ENCODE results near the gene FMOD.

Gene FMOD

DNA sequence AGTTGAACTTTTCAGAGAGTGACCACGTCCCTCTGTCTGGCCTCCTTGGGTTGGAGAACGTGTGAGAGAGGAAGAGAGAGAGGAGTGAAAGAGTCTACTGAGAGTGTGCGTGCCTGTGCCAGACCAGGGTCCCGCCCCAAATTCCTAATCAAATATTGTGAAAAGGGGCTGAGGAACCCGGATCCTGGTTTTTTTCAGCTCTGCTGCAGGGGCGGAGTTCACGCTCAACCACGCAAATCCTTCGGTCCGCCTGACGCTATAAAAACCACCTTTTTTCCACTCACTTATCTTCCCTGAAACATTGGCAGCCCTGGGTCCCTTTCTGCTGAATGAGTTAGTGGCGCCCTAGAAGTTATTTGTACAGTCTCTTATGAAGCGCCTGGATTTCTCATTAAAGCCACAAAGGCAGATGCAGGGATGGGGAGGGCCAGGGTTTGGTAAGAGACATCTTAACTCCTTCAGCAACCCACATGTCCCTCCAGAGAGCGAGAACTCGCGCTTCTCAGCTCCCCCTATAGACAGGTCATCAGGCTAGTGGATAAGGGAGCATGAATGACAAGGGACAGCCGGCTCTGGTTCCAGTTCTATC lies at the start of gene FMOD:
FMOD (minus strand) TSS at position 86 of the 589 bp plus-strand sequence. CDS start 2,852 bp downstream, outside the sequence.
- peak; percentile 59 for DNase-seq

DNA sequence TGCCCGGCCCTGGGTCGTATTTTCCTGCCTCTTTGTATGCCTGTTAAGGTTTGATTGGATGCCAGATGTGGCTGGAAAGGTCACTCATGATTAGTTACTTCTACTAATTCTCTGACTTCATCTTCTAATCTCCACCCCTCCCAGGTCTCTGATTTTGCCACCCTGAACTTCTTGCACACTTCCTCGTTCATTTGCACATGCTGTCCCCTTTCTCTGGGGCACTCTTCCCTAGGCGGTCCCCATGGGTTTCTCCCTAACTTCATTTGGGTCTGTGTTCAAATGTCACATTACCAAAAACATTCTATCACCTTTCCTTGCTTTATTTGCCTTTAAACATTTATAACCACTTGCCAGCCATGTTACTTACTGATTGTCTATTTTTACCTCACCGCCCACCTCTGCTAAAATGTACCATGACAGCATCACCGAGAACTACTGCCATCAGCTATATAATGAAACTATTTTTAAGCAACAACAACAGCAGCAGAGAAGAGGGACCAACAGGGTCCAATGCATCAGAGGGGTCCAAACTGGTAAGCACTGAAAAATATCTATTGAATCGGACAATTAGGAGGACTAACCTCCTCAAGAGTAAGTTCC lies 45.8 kb upstream of the FMOD start:
- DNase-seq = no peak

DNA sequence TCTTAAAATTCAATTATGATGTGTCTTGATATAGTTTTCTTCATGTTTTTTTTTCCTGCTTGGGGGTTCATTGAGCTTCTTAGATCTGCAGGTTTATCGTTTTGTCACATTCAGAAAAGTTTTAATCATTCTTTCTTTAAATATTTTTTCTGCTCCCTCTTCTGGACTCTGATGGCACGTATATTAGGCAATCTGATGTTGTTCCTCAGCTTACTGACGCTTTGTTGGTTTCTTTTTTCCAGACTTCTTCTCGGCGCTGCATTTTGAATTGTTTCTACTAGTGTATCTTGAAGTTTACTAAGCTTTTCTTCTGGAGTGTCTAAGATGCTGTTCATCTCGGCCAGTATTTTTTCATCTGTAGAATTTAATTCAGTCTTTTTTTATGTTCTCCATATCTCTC lies 44.8 kb upstream of the FMOD start:
- DNase-seq = no peak

DNA sequence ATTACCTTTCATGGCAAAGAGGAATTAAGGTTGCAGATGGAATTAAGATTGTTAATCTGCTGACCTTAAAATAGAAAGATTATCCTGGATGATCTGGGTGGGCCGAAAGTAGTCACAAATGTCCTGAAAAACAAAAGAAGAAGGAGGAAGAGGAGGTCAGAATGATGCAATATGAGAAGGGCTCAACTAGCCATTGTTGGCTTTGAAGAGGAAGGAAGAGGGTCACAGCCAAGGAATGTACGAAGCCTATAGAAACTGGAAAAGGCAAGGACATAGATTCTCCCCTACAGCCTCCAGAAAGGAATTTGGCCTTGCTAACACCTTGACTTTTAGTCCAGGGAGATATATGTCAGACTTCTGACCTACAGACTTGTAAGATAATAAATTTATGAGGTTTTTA lies 39.4 kb upstream of the FMOD start:
- no peak for DNase-seq

DNA sequence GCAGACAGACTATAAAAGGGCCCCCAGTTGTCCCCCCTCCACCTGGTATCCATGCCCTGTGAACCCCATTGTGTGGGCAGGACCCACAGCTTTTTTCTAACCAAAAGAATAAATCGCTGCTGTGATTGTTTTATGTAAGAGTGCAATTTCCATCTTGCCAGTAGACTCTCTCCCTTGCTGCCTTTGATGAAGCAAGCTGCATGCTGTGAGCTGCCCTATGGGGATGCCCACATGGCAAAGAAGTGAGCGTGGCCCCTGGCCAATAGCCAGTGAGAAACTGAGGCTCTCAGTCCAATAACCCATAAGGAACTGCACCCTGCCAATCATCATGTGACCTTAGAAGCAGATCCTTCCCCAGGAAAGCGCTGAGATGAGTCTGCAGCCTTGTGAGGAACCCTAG lies 37.8 kb upstream of the FMOD start:
- no peak for DNase-seq

DNA sequence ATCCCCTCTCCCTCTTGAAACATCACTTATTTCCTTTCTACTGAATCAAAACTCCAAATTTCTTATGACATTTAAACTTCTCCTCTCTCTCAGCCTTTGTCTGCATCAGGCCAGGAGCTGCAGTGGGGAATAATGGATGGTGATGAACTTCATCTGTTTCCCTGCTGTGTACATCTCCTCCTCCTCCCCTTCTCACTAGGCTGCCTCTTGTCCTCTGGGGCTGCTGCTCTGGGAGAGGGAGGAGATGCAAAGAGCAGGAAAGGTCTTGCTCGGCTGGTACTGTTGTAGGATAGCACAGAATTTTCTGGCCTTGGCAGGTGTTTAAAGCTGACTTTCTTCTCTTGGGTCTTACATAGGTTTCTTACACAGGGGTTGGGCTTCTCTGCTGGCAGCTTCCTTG lies 31.1 kb upstream of the FMOD start:
- no peak for DNase-seq

GRCh38 chr1:203381151-203381751 lies 30.3 kb upstream of the FMOD start:
- no peak for DNase-seq

DNA sequence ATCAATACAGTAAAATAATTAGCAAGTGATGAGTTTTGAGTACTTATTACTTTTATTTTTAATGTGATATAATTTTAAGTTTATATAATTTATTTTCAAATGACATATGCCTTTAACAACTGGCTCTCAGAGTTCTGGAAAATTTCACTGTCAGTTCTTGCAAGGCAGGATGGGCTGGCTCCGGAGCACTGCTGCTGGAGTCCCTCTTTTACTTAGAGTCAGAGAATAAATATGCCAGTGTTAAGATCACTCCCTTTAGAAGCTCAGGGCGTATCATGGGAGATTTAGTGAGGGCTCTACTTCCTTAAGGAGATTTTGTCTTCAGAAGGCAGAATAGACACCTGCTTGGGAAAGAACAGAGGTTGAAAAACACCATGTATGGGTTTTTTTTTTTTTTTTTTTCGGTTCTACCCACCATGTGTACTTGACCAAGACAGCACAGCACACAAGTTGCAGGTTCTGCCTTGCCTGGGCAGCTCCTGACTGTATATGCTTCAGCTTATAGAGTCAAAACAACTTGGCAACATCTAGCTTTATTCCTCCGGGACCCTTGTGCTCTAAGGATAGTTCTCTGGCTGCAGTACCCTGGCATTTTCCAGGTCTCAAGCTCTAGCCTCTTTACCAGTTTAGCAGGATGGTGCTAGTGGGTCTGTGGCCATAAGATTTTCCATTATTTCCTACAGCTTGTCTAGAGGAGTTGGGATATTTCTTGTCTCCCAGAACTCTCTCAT lies 29.7 kb upstream of the FMOD start:
- no peak for DNase-seq

DNA sequence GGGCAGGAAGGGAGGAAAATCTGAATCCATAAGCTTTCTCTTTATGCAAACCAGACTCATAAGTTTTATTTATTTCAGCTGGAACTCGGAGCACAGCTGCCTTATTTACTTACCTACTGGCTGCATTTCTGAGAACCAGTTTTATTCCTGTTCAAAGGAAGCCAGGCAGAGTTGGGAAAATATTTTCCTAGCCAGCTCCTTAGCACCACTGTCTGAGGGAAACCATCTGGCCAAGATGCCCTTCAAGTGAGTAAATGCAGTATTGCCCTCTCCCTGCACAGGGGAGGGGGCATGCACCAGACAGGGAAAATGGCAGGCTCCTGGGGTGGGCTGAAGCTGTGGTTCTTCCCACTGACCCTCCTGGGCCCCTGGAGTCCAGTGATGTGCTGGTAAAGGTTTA lies 28.9 kb upstream of the FMOD start:
- DNase-seq = no peak

DNA sequence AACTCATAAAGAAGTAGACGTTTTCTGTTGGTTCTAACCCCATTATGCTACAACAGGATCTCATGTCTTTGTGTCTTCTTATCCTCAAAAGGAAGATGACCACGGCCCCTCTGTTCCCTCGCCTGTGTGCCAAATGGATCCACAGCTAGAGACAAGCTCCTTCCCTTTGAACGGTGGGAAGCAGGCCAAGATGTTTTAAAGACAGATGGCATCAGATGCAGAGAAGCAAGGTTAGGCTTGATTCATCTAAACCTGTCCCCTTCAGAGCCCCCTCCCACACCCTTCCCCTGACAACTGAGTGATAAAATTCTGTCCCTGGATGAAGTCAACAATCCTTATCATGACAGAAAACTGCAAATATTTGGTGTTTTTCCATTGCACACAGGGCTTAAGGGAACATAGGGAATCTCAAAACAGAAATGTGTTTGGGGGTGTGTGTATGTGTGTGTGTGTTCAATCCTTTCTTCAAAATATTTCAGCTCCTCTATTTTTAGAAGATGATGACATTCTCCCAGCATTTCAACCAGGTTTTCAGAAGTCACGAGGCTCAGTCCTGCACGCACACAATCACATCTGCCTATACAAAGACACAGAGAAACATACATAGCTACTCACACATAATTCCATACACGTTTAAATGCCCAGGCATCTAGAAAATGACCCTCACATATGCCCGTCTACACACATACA lies 27.8 kb upstream of the FMOD start:
- no peak for DNase-seq

DNA sequence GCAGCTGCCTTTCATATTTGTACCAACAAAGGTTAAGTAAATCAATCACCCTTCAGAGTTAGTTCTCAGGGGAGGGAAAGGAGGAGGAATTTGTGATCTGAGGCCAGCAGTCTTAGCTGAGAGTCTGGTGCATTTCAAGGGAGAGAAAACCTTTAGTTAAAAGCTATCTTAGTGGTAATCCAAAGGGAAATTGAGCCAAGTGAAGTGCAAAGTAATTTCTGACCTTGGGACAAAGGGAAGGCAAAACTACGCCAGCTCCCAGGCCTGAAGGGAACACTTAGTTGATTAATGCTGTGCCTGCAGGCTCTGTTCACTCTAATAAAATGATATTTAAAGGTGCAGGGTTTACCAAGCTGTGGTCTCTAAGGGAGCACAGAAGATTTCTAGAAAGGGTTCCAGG lies 23.1 kb upstream of the FMOD start:
- DNase-seq = no peak

- DNase-seq = no peak
These were observed 22.1 kb upstream of the FMOD start for GRCh38 chr1:203373002-203373401.

- peak; percentile 15 for DNase-seq
These were observed 20.4 kb upstream of the FMOD start for GRCh38 chr1:203371288-203371687.

DNA sequence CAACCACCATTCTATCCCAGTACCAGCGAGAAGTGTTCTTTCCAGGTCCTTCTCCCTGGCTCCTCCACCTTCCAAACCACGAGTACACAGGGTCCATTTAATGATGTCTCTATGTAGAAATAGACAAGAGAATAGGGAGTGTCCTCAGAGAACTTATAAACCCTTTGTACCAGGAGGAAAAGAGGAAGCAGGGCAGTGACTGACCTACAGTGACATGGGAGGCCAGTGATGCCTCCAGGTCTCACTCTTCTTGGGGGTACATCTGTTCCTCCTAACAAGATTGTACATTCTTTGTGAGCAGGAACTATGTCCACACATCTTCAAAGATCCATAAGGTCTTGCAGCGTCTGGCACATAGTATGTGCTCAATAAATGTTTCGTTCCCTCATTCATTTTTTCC lies 18.7 kb upstream of the FMOD start:
- no peak for DNase-seq

- peak; percentile 13 for DNase-seq
These were observed 17.9 kb upstream of the FMOD start for GRCh38 chr1:203368624-203369451.

- DNase-seq = peak; percentile 93
These were observed 16.1 kb upstream of the FMOD start for GRCh38 chr1:203367057-203367456.

DNA sequence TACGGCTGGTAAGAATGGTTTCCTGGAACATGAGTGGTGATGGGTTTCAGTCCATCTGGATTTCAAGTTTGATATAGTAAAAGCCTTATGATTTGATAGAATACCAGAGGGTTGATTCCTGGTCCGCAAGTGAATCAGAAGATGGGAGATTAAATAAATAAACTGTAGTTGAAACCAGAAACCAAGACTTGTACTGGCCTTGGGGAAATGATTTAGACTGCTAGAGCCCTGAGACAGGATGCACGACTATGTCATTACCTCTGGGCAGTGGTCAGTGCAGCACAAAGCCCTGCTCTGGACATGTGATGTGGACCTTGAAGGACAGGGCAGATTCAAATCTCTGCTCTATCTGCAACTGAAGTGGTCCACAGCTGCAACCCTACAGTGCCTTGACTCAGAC lies 15.6 kb upstream of the FMOD start:
- peak; percentile 47 for DNase-seq

DNA sequence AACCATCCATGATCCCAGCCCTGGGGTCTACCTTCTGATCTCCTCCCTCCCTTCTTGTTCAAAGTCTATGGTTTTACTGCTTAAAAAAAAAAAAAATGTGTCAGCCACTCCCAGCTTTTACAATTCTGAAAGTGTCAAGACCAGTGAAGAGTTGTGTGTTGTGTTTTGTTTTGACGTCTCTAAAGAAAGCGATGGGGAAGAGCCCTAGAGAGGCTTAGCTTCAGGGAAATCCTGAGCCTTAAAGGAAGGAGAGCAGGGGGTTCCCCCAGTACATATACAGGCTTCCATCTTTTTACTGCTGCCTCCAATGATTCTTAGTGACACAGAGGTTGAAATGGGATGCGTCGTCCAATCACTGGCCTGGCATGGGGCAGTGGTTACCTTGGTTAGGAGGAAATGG lies 13.9 kb upstream of the FMOD start:
- no peak for DNase-seq

- DNase-seq = no peak
These were observed 13.3 kb upstream of the FMOD start for GRCh38 chr1:203364094-203364801.

DNA sequence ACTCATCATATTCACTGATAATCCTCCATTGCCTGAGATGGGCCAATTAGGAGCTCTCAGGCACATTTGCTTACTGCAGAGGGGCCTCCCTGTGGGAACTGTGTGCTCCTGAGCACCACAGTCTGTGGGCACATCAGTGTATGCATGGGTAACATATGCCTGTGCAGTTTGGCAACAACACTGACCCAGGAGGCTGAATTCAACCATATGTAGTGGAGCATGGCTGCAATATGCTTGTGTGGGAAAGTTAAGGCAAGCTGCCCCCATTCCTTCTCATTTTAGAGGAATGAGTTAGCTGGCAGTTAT lies 11.8 kb upstream of the FMOD start:
- DNase-seq = peak; percentile 33

DNA sequence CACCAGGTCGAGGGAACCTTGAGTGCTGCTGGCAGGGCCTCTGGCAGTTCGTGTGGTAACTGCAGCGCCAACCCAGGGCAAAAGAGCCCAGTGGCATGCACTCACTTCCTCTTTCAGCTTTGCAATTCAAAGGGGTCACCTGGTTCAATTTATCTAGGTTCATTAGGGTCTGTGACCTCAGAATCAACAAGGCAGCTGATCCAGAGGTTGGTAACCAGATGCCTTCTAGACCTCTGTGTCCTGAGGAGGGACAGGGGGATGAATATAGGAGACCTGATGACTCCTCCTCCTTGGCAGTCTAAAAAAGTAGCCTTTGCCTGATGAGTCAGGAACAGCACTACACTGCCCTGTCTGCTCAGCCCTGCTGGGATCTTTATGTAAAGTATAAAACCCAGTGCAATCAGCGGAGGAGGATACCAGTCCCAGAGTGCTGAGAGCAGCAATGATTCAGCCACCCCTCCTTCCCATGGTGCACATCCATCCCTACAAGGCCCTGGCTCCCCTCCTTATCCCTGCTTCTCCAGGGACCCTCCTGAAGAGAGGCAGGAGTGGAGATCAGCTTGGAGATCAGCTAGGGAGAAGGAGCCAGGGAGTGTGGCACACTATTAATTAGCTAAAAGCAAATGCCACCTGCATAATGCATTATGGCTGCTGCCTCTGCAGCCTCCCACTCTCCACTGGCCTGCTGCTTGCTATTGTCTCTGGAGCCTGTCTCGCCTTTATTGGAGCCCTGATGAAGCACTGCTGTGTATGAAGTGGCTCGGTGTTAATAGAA lies 11.2 kb upstream of the FMOD start:
- DNase-seq = no peak
